Tibial nerve (tissue), 4 donors: ENCODE results near the gene ECHDC3.

Experiments used
- EP300 ChIP-seq, 2 donors: sonication (generic); formaldehyde crosslinking; IDR thresholded peaks; one replicate each; pipeline ENCODE4 v1.6.1; 2017; ENCODE audit warnings: antibody characterized with exemption in 2 of 2, mild to moderate bottlenecking in 1 of 2
- POLR2A ChIP-seq, 2 donors: fragments of 450-650 bp; IDR thresholded peaks; one replicate each; pipeline ENCODE4 v1.6.1; 2017; ENCODE audit warnings: antibody characterized with exemption in 2 of 2, mild to moderate bottlenecking in 2 of 2, moderate library complexity in 2 of 2
- TF ChIP-seq, protein P1 (sequence below), 5 experiments: fragments of 200-600 bp in 3 of 5; fragments of 450-650 bp in 2 of 5; sonication (generic) in 3 of 5; IDR thresholded peaks; one replicate each; pipeline ENCODE4 v1.5.1; 2016 to 2019; ENCODE audit warnings: antibody characterized with exemption in 5 of 5, mild to moderate bottlenecking in 3 of 5, moderate library complexity in 2 of 5

DNA sequence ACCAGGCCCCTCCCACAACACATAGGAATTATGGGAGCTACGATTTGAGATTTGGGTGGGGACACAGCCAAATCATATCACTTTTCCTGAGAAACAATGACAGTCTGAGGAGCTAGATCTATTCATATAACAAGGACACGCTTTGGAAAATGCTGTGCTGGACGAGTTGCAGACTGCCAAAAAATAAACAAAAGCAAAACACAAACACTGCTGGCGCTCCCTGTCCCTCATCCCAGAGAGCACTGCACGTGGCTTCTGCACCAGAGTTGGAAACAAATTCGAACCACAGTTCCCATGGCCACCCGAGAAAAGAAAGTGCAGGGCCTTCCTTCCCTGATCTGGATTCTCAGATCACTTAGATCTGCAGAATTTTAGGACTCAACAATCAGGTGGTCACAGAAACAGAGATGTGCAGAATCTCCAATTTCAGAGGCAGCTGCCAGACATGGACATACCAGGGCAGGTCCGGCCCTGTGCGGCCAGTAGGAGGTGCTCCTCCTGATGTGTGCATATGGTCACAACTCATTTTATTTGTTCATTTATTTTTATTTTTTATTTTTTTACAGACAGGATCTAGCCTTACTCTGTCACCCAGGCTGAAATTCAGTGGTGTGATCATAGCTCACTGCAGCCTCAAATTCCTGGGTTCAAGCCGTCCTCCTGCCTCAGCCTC lies 35.2 kb upstream of the ECHDC3 start:
- TF ChIP-seq, protein P1, sequence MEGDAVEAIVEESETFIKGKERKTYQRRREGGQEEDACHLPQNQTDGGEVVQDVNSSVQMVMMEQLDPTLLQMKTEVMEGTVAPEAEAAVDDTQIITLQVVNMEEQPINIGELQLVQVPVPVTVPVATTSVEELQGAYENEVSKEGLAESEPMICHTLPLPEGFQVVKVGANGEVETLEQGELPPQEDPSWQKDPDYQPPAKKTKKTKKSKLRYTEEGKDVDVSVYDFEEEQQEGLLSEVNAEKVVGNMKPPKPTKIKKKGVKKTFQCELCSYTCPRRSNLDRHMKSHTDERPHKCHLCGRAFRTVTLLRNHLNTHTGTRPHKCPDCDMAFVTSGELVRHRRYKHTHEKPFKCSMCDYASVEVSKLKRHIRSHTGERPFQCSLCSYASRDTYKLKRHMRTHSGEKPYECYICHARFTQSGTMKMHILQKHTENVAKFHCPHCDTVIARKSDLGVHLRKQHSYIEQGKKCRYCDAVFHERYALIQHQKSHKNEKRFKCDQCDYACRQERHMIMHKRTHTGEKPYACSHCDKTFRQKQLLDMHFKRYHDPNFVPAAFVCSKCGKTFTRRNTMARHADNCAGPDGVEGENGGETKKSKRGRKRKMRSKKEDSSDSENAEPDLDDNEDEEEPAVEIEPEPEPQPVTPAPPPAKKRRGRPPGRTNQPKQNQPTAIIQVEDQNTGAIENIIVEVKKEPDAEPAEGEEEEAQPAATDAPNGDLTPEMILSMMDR (IDR thresholded peaks at IDR 0.05), result no peak
- TF ChIP-seq POLR2A (IDR thresholded peaks at IDR 0.05) (no peak), EP300 (IDR thresholded peaks at IDR 0.05) (no peak)
